Umbilical cord (tissue), 2 donors: Measurements from ENCODE around the gene EPHA6. TPM values are rescaled to one million over a fixed set of nuclear protein-coding genes. Genes with fewer than 3 reads are reported as not detected.
"Not testable (repeated sequence)": the region's sequence is repeated elsewhere in the genome, so short reads cannot be mapped to it uniquely, and the experiment has no call there.

Experiments used
- DNase-seq: peaks from one replicate; pipeline ENCODE4 v3.0.0-alpha.2; 2015; ENCODE audit warnings: low spot score
- total RNA-seq: library from RNA; depleted of rRNA; stranded (reverse); fragments of >200 nt; gene quantifications from one replicate; pipeline ENCODE4 v1.2.3, GENCODE V29; 2014; ENCODE audit warnings: low replicate concordance; ENCODE audit not compliant: insufficient read depth

Gene EPHA6
- total RNA-seq, 1 donor from 2014 or later = 1.4 TPM

- no peak for DNase-seq
Observed at GRCh38 chr3:97010881-97011657, 196.7 kb downstream of the EPHA6 start.

- no peak for DNase-seq
Observed at GRCh38 chr3:97021778-97022177, 207.4 kb downstream of the EPHA6 start.

- not testable (repeated sequence) for DNase-seq
Observed at GRCh38 chr3:97025612-97026011, 211.2 kb downstream of the EPHA6 start.

- no peak for DNase-seq
Observed at GRCh38 chr3:97029972-97030371, 215.6 kb downstream of the EPHA6 start.

GRCh38 chr3:97037294-97037943 lies 223.0 kb downstream of the EPHA6 start:
- DNase-seq = no peak

GRCh38 chr3:97043411-97043810 lies 229.0 kb downstream of the EPHA6 start:
- peak; percentile 53 for DNase-seq

GRCh38 chr3:97057365-97057764 lies 243.0 kb downstream of the EPHA6 start:
- DNase-seq = no peak

GRCh38 chr3:97059168-97059567 lies 244.8 kb downstream of the EPHA6 start:
- DNase-seq = no peak

GRCh38 chr3:97066531-97066930 lies 252.1 kb downstream of the EPHA6 start:
- DNase-seq = no peak

- DNase-seq = no peak
Observed at GRCh38 chr3:97070302-97070701, 255.9 kb downstream of the EPHA6 start.

GRCh38 chr3:97074546-97074945 lies 260.2 kb downstream of the EPHA6 start:
- no peak for DNase-seq

GRCh38 chr3:97076673-97077072 lies 262.3 kb downstream of the EPHA6 start:
- peak; percentile 4 for DNase-seq

GRCh38 chr3:97089621-97090020 lies 275.2 kb downstream of the EPHA6 start:
- no peak for DNase-seq

GRCh38 chr3:97102641-97103040 lies 288.2 kb downstream of the EPHA6 start:
- no peak for DNase-seq

GRCh38 chr3:97105989-97106651 lies 291.7 kb downstream of the EPHA6 start:
- no peak for DNase-seq

- no peak for DNase-seq
Observed at GRCh38 chr3:97106652-97106989, 292.2 kb downstream of the EPHA6 start.

- no peak for DNase-seq
Observed at GRCh38 chr3:97108136-97108535, 293.7 kb downstream of the EPHA6 start.

- DNase-seq = no peak
Observed at GRCh38 chr3:97111244-97111643, 296.9 kb downstream of the EPHA6 start.

GRCh38 chr3:97121386-97121785 lies 307.0 kb downstream of the EPHA6 start:
- DNase-seq = no peak

GRCh38 chr3:97125902-97126499 lies 311.6 kb downstream of the EPHA6 start:
- DNase-seq = no peak

- DNase-seq = no peak
Observed at GRCh38 chr3:97131476-97131875, 317.1 kb downstream of the EPHA6 start.

GRCh38 chr3:97138914-97139541 lies 324.6 kb downstream of the EPHA6 start:
- DNase-seq = no peak
